ENCODE measurements around the gene CARS2.

DNA sequence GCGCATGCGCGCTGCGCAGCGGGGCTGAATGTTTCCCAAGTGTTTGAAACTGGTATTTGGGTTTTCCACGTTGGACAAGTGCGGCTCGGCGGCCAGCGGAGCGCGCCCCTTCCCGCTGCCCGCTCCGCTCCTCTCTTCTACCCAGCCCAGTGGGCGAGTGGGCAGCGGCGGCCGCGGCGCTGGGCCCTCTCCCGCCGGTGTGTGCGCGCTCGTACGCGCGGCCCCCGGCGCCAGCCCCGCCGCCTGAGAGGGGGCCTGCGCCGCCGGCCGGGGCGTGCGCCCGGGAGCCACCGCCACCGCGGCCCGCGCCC, 7.7 kb upstream of the CARS2 start, which contains the start of gene ING1:
- TF ChIP-seq, protein P1, sequence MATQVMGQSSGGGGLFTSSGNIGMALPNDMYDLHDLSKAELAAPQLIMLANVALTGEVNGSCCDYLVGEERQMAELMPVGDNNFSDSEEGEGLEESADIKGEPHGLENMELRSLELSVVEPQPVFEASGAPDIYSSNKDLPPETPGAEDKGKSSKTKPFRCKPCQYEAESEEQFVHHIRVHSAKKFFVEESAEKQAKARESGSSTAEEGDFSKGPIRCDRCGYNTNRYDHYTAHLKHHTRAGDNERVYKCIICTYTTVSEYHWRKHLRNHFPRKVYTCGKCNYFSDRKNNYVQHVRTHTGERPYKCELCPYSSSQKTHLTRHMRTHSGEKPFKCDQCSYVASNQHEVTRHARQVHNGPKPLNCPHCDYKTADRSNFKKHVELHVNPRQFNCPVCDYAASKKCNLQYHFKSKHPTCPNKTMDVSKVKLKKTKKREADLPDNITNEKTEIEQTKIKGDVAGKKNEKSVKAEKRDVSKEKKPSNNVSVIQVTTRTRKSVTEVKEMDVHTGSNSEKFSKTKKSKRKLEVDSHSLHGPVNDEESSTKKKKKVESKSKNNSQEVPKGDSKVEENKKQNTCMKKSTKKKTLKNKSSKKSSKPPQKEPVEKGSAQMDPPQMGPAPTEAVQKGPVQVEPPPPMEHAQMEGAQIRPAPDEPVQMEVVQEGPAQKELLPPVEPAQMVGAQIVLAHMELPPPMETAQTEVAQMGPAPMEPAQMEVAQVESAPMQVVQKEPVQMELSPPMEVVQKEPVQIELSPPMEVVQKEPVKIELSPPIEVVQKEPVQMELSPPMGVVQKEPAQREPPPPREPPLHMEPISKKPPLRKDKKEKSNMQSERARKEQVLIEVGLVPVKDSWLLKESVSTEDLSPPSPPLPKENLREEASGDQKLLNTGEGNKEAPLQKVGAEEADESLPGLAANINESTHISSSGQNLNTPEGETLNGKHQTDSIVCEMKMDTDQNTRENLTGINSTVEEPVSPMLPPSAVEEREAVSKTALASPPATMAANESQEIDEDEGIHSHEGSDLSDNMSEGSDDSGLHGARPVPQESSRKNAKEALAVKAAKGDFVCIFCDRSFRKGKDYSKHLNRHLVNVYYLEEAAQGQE (IDR thresholded peaks at IDR 0.05; ENCODE audit: insufficient read depth in 1 of 2, low read depth in 2 of 2, low read length in 1 of 2), result no peak
- TF ChIP-seq, protein P2, sequence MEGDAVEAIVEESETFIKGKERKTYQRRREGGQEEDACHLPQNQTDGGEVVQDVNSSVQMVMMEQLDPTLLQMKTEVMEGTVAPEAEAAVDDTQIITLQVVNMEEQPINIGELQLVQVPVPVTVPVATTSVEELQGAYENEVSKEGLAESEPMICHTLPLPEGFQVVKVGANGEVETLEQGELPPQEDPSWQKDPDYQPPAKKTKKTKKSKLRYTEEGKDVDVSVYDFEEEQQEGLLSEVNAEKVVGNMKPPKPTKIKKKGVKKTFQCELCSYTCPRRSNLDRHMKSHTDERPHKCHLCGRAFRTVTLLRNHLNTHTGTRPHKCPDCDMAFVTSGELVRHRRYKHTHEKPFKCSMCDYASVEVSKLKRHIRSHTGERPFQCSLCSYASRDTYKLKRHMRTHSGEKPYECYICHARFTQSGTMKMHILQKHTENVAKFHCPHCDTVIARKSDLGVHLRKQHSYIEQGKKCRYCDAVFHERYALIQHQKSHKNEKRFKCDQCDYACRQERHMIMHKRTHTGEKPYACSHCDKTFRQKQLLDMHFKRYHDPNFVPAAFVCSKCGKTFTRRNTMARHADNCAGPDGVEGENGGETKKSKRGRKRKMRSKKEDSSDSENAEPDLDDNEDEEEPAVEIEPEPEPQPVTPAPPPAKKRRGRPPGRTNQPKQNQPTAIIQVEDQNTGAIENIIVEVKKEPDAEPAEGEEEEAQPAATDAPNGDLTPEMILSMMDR (IDR thresholded peaks at IDR 0.05), result no peak
- TF ChIP-seq TCF7L2 (IDR thresholded peaks at IDR 0.05; ENCODE audit: low read depth, low read length) (no peak), POLR2AphosphoS5 (IDR thresholded peaks at IDR 0.05; ENCODE audit: low read depth, low read length) (no peak), SIN3A (IDR thresholded peaks at IDR 0.05; ENCODE audit: borderline replicate concordance, insufficient read depth, low read depth, low read length) (no peak)
